Bone marrow (tissue), 2 donors: ENCODE measurements around the gene NUP93.
"Not testable (repeated sequence)": the region's sequence is repeated elsewhere in the genome, so short reads cannot be mapped to it uniquely, and the experiment has no call there.

Source experiments
- DNase-seq, 2 donors: peaks; one replicate each; lab custom pipeline; 2025; lab: John Stamatoyannopoulos, UW

The NUP93 gene

GRCh38 chr16:56849690-56850680 is 120.1 kb downstream of the NUP93 start:
- DNase-seq, result no peak

GRCh38 chr16:56851671-56852400 is 121.9 kb downstream of the NUP93 start:
- DNase-seq, result no peak

GRCh38 chr16:56852401-56852730 is 122.4 kb downstream of the NUP93 start:
- DNase-seq, result no peak

- no peak for DNase-seq
Observed at GRCh38 chr16:56852968-56853367, 123.0 kb downstream of the NUP93 start.

- DNase-seq, result no peak
Observed at GRCh38 chr16:56855201-56855600, 125.3 kb downstream of the NUP93 start.

- DNase-seq, result no peak
Observed at GRCh38 chr16:56855946-56856345, 126.0 kb downstream of the NUP93 start.

- no peak for DNase-seq
Observed at GRCh38 chr16:56856876-56857447, 127.0 kb downstream of the NUP93 start.

- no peak for DNase-seq
Observed at GRCh38 chr16:56858374-56858773, 128.4 kb downstream of the NUP93 start.

GRCh38 chr16:56859636-56860035 is 129.7 kb downstream of the NUP93 start:
- no peak for DNase-seq

GRCh38 chr16:56860226-56861020 is 130.5 kb downstream of the NUP93 start:
- DNase-seq, result peak in 1 of 2 donors; percentile 83

- no peak for DNase-seq
Observed at GRCh38 chr16:56861092-56861610, 131.2 kb downstream of the NUP93 start.

- DNase-seq, result no peak
Observed at GRCh38 chr16:56861756-56862155, 131.8 kb downstream of the NUP93 start.

GRCh38 chr16:56862776-56863175 is 132.8 kb downstream of the NUP93 start:
- no peak for DNase-seq

GRCh38 chr16:56864960-56865359 is 135.0 kb downstream of the NUP93 start, which contains the start of gene SLC12A3:
SLC12A3 (plus strand) TSS chr16:56865207; CDS start chr16:56865236, 29 bp downstream.
- DNase-seq, result no peak

- DNase-seq, result no peak
Observed at GRCh38 chr16:56865394-56866062, 135.6 kb downstream of the NUP93 start.

- DNase-seq, result peak in 1 of 2 donors; percentile 36
Observed at GRCh38 chr16:56866955-56867830, 137.3 kb downstream of the NUP93 start.

GRCh38 chr16:56868175-56868574 is 138.2 kb downstream of the NUP93 start:
- DNase-seq, result no peak

GRCh38 chr16:56868766-56869165 is 138.8 kb downstream of the NUP93 start:
- not testable (repeated sequence) for DNase-seq

GRCh38 chr16:56869513-56870275 is 139.8 kb downstream of the NUP93 start:
- peak in 1 of 2 donors; percentile 55 for DNase-seq
